ENCODE measurements around the gene NMNAT2.

The NMNAT2 gene

DNA sequence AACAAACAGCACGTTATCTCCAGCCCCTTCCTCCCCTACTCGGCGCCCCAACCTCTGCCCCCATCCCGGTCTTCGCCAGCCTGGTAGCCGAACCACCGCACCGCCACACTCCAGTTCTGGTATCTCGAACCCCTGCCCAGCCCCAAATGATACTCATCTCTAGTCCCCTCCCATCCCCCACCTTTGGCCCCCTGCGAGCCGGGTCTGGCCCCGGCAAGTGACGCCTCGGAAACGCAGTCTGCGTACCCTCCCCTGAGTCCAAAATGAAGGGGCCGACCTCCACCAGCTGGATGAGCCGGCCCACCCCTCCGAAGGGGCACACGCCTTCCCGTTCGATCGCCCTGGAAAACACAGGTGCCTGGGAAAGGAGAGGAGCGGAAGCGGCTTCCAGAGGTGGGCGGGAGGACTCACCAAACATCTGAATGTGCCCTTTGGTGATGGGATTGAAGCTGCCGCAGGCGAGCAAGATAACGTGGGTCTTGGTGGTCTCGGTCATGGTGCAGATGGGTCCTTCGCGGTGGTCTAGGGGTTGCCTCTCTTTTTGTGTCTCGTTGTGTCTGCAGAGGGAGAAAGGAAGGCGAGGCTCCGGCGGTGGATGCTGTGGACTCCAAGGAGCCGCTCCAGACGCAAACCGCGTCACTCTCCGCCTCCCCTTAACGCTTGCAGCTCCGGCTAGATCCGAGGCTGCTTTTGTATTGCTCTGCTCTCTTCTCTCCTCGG, at the start of gene NMNAT2:
Gene NMNAT2 (minus strand): TSS at position 609 of the 720 bp plus-strand sequence. CDS start 113 bp downstream, at position 496.
- H3K4me3 ChIP-seq (replicated peaks; ENCODE audit: low read depth, low read length), result peak within 1 kb of the TSS; percentile 22
- DNase-seq (ENCODE audit: low read depth), result peak; percentile 29
- TF ChIP-seq, protein P1, sequence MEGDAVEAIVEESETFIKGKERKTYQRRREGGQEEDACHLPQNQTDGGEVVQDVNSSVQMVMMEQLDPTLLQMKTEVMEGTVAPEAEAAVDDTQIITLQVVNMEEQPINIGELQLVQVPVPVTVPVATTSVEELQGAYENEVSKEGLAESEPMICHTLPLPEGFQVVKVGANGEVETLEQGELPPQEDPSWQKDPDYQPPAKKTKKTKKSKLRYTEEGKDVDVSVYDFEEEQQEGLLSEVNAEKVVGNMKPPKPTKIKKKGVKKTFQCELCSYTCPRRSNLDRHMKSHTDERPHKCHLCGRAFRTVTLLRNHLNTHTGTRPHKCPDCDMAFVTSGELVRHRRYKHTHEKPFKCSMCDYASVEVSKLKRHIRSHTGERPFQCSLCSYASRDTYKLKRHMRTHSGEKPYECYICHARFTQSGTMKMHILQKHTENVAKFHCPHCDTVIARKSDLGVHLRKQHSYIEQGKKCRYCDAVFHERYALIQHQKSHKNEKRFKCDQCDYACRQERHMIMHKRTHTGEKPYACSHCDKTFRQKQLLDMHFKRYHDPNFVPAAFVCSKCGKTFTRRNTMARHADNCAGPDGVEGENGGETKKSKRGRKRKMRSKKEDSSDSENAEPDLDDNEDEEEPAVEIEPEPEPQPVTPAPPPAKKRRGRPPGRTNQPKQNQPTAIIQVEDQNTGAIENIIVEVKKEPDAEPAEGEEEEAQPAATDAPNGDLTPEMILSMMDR (IDR thresholded peaks at IDR 0.05; ENCODE audit: low read length, missing control alignments), result no peak

GRCh38 chr1:183467687-183468086, 49.5 kb upstream of the NMNAT2 start:
- TF ChIP-seq, protein P1 (IDR thresholded peaks at IDR 0.05; ENCODE audit: low read length, missing control alignments), result no peak

DNA sequence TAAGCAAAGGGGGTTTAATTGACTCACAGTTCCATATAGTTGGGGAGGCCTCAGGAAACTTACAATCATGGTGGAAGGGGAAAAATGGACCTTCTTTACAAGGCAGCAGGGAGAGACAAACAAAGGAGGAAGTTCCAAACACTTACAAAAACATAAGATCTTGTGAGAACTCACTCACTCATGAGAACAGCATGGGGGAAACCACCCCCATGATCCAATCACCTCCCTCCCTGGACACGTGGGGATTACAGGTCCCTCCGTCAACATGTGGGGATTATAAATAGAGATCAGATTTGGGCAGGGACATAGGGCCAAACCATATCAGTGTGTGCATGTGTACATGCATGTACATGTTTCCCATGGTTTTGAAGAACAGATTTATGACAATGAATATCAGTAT, 48.6 kb upstream of the NMNAT2 start:
- TF ChIP-seq, protein P1 (IDR thresholded peaks at IDR 0.05; ENCODE audit: low read length, missing control alignments), result no peak
- no peak for DNase-seq (ENCODE audit: low read depth)
- no peak overlapping the region for H3K4me3 ChIP-seq (replicated peaks; ENCODE audit: low read depth, low read length)

More at GRCh38 chr1:183467687-183468086, 49.5 kb upstream of the NMNAT2 start:
- H3K4me3 ChIP-seq (replicated peaks; ENCODE audit: low read depth, low read length), result no peak overlapping the region
- no peak for DNase-seq (ENCODE audit: low read depth)

DNA sequence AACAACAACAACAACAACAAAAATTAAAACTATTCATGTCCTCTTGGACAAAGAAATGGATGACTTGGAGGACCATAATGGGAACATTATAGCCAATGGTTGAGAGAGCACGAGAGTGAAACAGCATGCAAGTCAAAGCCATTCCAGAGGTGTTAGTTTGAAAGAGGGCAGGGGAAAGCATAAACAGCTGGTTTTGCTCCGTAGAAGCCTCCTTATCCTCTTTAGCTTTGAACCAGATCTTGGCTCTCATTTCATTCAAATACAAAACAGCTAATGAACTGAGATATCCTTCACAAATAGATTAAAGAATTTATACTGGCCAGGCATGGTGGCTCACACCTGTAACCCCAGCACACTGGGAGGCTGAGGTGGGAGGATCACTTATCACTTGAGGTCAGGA, 45.4 kb upstream of the NMNAT2 start:
- TF ChIP-seq, protein P1 (IDR thresholded peaks at IDR 0.05; ENCODE audit: low read length, missing control alignments), result no peak
- H3K4me3 ChIP-seq (replicated peaks; ENCODE audit: low read depth, low read length), result no peak overlapping the region
- DNase-seq (ENCODE audit: low read depth), result no peak

- DNase-seq (ENCODE audit: low read depth), result peak; percentile 63
- H3K4me3 ChIP-seq (replicated peaks; ENCODE audit: low read depth, low read length), result no peak overlapping the region
- TF ChIP-seq, protein P1 (IDR thresholded peaks at IDR 0.05; ENCODE audit: low read length, missing control alignments), result no peak
Observed at GRCh38 chr1:183461350-183461749, 43.2 kb upstream of the NMNAT2 start.

DNA sequence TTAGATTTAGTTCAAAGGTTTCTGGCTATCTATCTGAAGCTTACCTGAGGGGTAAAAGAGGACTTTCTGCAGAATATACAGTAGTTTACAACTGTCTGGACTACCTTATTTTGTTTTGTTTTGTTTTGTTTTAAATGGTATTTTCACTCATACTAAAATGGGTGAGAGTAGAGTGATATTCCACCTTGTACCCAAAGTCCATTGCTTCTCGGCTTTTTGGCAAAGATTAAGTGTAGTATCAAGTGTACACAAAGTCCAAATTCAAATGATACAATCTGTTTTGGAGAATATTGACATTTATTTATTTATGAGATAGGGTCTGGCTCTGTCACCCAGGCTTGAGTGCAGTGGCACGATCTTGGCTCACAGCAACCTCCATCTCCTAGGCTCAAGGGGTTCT, 42.4 kb upstream of the NMNAT2 start:
- TF ChIP-seq, protein P1 (IDR thresholded peaks at IDR 0.05; ENCODE audit: low read length, missing control alignments), result no peak
- H3K4me3 ChIP-seq (replicated peaks; ENCODE audit: low read depth, low read length), result no peak overlapping the region

GRCh38 chr1:183457449-183457848, 39.3 kb upstream of the NMNAT2 start:
- H3K4me3 ChIP-seq (replicated peaks; ENCODE audit: low read depth, low read length), result no peak overlapping the region
- DNase-seq (ENCODE audit: low read depth), result no peak
- TF ChIP-seq, protein P1 (IDR thresholded peaks at IDR 0.05; ENCODE audit: low read length, missing control alignments), result no peak

More for the DNA sequence above, 42.4 kb upstream of the NMNAT2 start:
- DNase-seq (ENCODE audit: low read depth), result no peak

All from fibroblast of pulmonary artery (primary cell).